A549 (cell line): ENCODE measurements around the gene MCM7. TPM values are rescaled to one million over a fixed set of nuclear protein-coding genes. Genes with fewer than 3 reads are reported as not detected.

Source experiments
- ATAC-seq, 2 experiments: fragments of 200-7000 bp in 1 of 2; fragments of >200 bp in 1 of 2; cut with Nextera tagmentation in 1 of 2; cut with Tn5 transposase in 1 of 2; 3 replicates each; pipeline versions ENCODE4 v1.8.0 to v1.9.1; 2018 to 2020; ENCODE audit warnings: mild to moderate bottlenecking in 1 of 2, moderate library complexity in 1 of 2
- CTCF ChIA-PET: fragments of 300-600 bp; sonication (Branson Sonifier 250); formaldehyde crosslinking; extraction: SDS; loops from one replicate; lab custom pipeline; 2021; ENCODE audit warnings: antibody characterized with exemption, inconsistent platforms; lab: Yijun Ruan, JAX
- POLR2A ChIA-PET: fragments of 350-600 bp; formaldehyde crosslinking; extraction: SDS; loops from one replicate; lab custom pipeline; 2021; ENCODE audit warnings: antibody characterized with exemption, inconsistent platforms; lab: Yijun Ruan, JAX
- DNase-seq, 2 experiments: peaks; one replicate each; pipeline versions ENCODE4 v3.0.0 to v3.0.0-alpha.2; 2011 to 2016; ENCODE audit warnings: low read depth in 1 of 2, low spot score in 1 of 2
- FAIRE-seq: peaks from 2 replicates; lab custom pipeline; 2011; peaks lifted over from hg19 to GRCh38; lab: Jason Lieb, UNC
- H3K27ac ChIP-seq, 2 experiments: fragments of >200 bp; sonication (Bioruptor Twin); formaldehyde crosslinking; 3 replicates each; pipeline ENCODE4 v1.5.1; 2016 to 2017
- H3K4me1 ChIP-seq: fragments of >200 bp; sonication (Bioruptor Twin); formaldehyde crosslinking; 3 replicates; pipeline ENCODE4 v1.6.1; 2016
- H3K4me2 ChIP-seq: fragments of >200 bp; sonication (Bioruptor Twin); formaldehyde crosslinking; 3 replicates; pipeline ENCODE4 v1.6.1; 2016
- H3K4me3 ChIP-seq: fragments of >200 bp; sonication (Bioruptor Twin); formaldehyde crosslinking; 3 replicates; pipeline ENCODE4 v1.5.1; 2016
- H3K9me3 ChIP-seq: fragments of >200 bp; sonication (Bioruptor Twin); formaldehyde crosslinking; 3 replicates; pipeline ENCODE4 v1.6.1; 2016
- BCL3 ChIP-seq: fragments of >200 bp; sonication (Bioruptor Twin); formaldehyde crosslinking; IDR thresholded peaks from 3 replicates; pipeline ENCODE4 v1.6.1; 2016
- CEBPB ChIP-seq, 2 experiments: fragments of >200 bp in 1 of 2; sonication (Bioruptor Twin) in 1 of 2; formaldehyde crosslinking in 1 of 2; IDR thresholded peaks; 2 replicates each; pipeline ENCODE4 v1.6.1; 2012 to 2016
- EHF ChIP-seq: fragments of 250-450 bp; sonication (Bioruptor Pico); IDR thresholded peaks from 2 replicates; pipeline ENCODE4 v1.5.0; 2020; ENCODE audit warnings: mild to moderate bottlenecking
- EHMT2 ChIP-seq: fragments of 200-600 bp; sonication (generic); IDR thresholded peaks from 2 replicates; pipeline ENCODE4 v1.6.1; 2016; ENCODE audit warnings: antibody characterized with exemption, low read depth, mild to moderate bottlenecking, moderate library complexity
- ELK1 ChIP-seq: fragments of 150-350 bp; IDR thresholded peaks from 2 replicates; pipeline ENCODE4 v1.6.1; 2014; ENCODE audit warnings: low read depth, mild to moderate bottlenecking, low read length
- EP300 ChIP-seq, 2 experiments: fragments of >200 bp; sonication (Bioruptor Twin); formaldehyde crosslinking; IDR thresholded peaks; 2 replicates in 1 of 2; 3 replicates in 1 of 2; pipeline ENCODE4 v1.6.1; 2016 to 2017
- GATA3 ChIP-seq: IDR thresholded peaks from 2 replicates; pipeline ENCODE4 v1.6.1; 2012; ENCODE audit warnings: borderline replicate concordance
- HES2 ChIP-seq: fragments of >200 bp; sonication (Bioruptor Twin); formaldehyde crosslinking; IDR thresholded peaks from 2 replicates; pipeline ENCODE4 v1.6.1; 2016
- HMGXB4 ChIP-seq: fragments of 250-450 bp; sonication (Bioruptor Pico); IDR thresholded peaks from 2 replicates; pipeline ENCODE4 v1.5.0; 2021; ENCODE audit warnings: mild to moderate bottlenecking, moderate library complexity, borderline replicate concordance
- JUN ChIP-seq, 2 experiments: fragments of >200 bp; sonication (Bioruptor Twin); formaldehyde crosslinking; IDR thresholded peaks; 2 replicates in 1 of 2; 3 replicates in 1 of 2; pipeline ENCODE4 v1.6.1; 2016 to 2017
- KDM1A ChIP-seq: fragments of 200-600 bp; sonication (generic); IDR thresholded peaks from 2 replicates; pipeline ENCODE4 v1.6.1; 2016; ENCODE audit warnings: low read depth, mild to moderate bottlenecking
- NR3C1 ChIP-seq: fragments of >200 bp; sonication (Bioruptor Twin); formaldehyde crosslinking; IDR thresholded peaks from 3 replicates; pipeline ENCODE4 v1.6.1; 2017
- PHF8 ChIP-seq: fragments of 200-600 bp; sonication (generic); IDR thresholded peaks from 2 replicates; pipeline ENCODE4 v1.6.1; 2016; ENCODE audit warnings: low read depth, mild to moderate bottlenecking, antibody characterized with exemption, moderate library complexity, borderline replicate concordance
- RNF2 ChIP-seq: fragments of 200-600 bp; sonication (generic); IDR thresholded peaks from 2 replicates; pipeline ENCODE4 v1.6.1; 2016; ENCODE audit warnings: low read depth, mild to moderate bottlenecking, antibody characterized with exemption, moderate library complexity, borderline replicate concordance
- ZC3H11A ChIP-seq: fragments of 450-650 bp; IDR thresholded peaks from 2 replicates; pipeline ENCODE4 v1.6.1; 2014; ENCODE audit warnings: antibody characterized with exemption, mild to moderate bottlenecking
- ZNF302 ChIP-seq: fragments of 250-450 bp; sonication (Bioruptor Pico); IDR thresholded peaks from 2 replicates; pipeline ENCODE4 v1.9.0; 2021; ENCODE audit warnings: inconsistent platforms, mild to moderate bottlenecking, moderate library complexity
- WGBS: methylation state at CpG from one replicate; pipeline ENCODE4 v1.1.6; 2017; ENCODE audit errors: missing lambda C conversion rate; 5-methylcytosine and 5-hydroxymethylcytosine counted together
- polyA plus RNA-seq, 4 experiments: library from polyadenylated mRNA; depleted of rRNA in 3 of 4; stranded (reverse); fragments of >200 nt; fragmentation: RNase III in 1 of 4; extraction: RNeasy Plus Mini Kit Qiagen cat#74134 plus additional on column Dnase treatment in 1 of 4; gene quantifications; 2 replicates in 3 of 4; 3 replicates in 1 of 4; pipeline ENCODE4 v1.2.3, GENCODE V29; 2011 to 2017

The MCM7 gene
- polyA plus RNA-seq, 2 of the 4 experiments (the other 2 are of a cell fraction) = 145 to 287 TPM

DNA sequence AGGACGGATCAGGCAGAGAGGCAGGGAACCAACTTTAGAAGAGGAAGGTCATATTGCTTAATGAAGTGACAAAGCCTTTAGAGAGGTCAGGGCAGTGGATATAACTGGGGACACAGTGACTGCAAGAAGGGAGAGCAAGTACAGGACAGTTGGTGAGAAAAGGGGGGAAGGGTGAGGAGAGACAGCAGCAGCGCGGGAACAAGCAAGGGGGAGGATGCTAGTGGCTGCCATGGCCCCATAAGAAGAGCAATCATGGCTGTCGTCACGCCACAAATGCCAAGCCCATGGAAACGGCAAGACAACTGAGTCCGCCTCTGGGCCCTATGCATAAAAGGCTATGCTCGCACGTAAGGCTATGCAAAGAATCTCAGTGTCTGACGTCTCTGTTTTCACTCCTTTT, 28.7 kb downstream of the MCM7 start (continued):
- TF ChIP-seq KDM1A = no peak
- no peak for TF ChIP-seq ELK1
- no peak for TF ChIP-seq PHF8
- no peak for TF ChIP-seq ZC3H11A
- no peak for TF ChIP-seq BCL3
- TF ChIP-seq GATA3 = no peak

DNA sequence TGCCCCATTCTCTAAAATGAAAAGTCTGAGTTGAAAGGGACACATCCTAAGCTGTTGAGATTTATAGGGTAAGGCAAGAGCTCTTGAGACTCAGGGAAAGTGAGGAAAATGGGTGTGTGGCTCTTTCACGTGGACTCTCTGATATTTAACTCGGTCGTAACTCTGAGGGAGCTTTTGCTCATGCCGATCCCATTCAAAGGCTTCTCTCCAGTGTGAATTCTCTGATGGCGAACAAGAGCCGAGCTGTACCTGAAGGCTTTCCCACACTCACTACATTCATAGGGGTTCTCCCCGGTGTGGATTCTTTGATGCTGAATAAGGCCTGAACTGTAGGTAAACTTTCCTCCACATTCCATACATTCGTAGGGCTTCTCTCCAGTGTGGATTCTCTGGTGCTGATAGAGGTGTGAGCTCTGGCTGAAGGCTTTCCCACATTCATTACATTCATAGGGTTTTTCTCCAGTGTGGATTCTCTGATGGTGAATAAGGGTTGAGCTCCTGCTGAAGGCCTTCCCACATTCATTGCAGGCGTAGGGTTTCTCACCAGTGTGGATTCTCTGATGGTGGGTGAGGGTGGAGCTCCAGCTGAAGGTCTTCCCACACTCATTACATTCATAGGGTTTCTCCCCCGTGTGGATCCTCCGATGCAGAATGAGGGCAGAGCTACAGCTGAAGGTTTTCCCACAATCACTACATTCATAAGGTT, 30.0 kb downstream of the MCM7 start:
- CTCF ChIA-PET = interaction anchor here (0.6 to 1.5 kb wide), 5 partner anchors 18 to 488 kb away, joined by 3 to 9 read pairs (median 3); no protein-coding TSS in a partner anchor
- 92% methylated on average over 11 of the region's 11 CpGs for WGBS
- H3K4me3 ChIP-seq = no peak overlapping the region

GRCh38 chr7:100069991-100070390, 31.2 kb downstream of the MCM7 start:
- CTCF ChIA-PET = interaction anchor here (0.6 to 1.5 kb wide), 5 partner anchors 17 to 855 kb away, joined by 3 to 9 read pairs (median 4); no protein-coding TSS in a partner anchor

More for the DNA sequence above, 30.0 kb downstream of the MCM7 start:
- no peak overlapping the region for H3K4me2 ChIP-seq
- POLR2A ChIA-PET = interaction anchor here (1.9 kb wide), 1 partner anchor 30 kb away, joined by 5 read pairs; the partner anchor contains the start of genes AP4M1 and MCM7
- no peak for ATAC-seq
- peak in 1 of 2 experiments; percentile 20; a peak in 1 of 5 replicates for TF ChIP-seq JUN (IDR thresholded peaks at IDR 0.05)
- TF ChIP-seq KDM1A = peak; percentile 87
- 0 out of 2 replicates have a peak, but pooled peaks have one; percentile 2 for TF ChIP-seq HES2
- no peak for TF ChIP-seq EP300 (IDR thresholded peaks at IDR 0.05)
- no peak; the same call in none of the 2 replicates for TF ChIP-seq GATA3
- TF ChIP-seq, all 56 proteins: peak for 3
- no peak overlapping the region for H3K27ac ChIP-seq
- no peaks in the 10 kb centered on the region for H3K4me1 ChIP-seq
- DNase-seq = peak in 1 of 2 experiments; percentile 51
- no peak for FAIRE-seq
- H3K9me3 ChIP-seq = peaks cover 96% of the 10 kb centered on the region

GRCh38 chr7:100066953-100067352, 34.2 kb downstream of the MCM7 start:
- no peak overlapping the region for H3K4me3 ChIP-seq
- FAIRE-seq (no peak), ATAC-seq (peak in 1 of 2 experiments; percentile 23; a peak in 1 of 6 replicates), DNase-seq (no peak)
- CTCF ChIA-PET = interaction anchor here (0.6 to 1.8 kb wide), 6 partner anchors 9 to 67 kb away, joined by 3 to 9 read pairs (median 4); no protein-coding TSS in a partner anchor
- H3K4me2 ChIP-seq = no peak overlapping the region
- H3K9me3 ChIP-seq = peaks cover 87% of the 10 kb centered on the region
- H3K4me1 ChIP-seq = no peaks in the 10 kb centered on the region
- no peak overlapping the region for H3K27ac ChIP-seq
- no peak for TF ChIP-seq HMGXB4
- no peak for TF ChIP-seq ZNF302
- no peak for TF ChIP-seq RNF2
- no peak for TF ChIP-seq EHMT2
- no peak for TF ChIP-seq HES2
- POLR2A ChIA-PET = interaction anchor here (1.4 kb wide), 1 partner anchor 17 kb away, joined by 3 read pairs; the partner anchor contains the start of gene ZSCAN21
- over 99% methylated on average over 7 of the region's 7 CpGs for WGBS

More at GRCh38 chr7:100069991-100070390, 31.2 kb downstream of the MCM7 start:
- WGBS = 97% methylated on average over 5 of the region's 5 CpGs
- Histone ChIP-seq H3K4me1 (no peaks in the 10 kb centered on the region), H3K9me3 (peaks cover 96% of the 10 kb centered on the region), H3K4me3 (no peak overlapping the region), H3K4me2 (no peak overlapping the region), H3K27ac (no peak overlapping the region)
- POLR2A ChIA-PET = no interaction called here
- TF ChIP-seq KDM1A (no peak), NR3C1 (no peak), CEBPB (IDR thresholded peaks at IDR 0.05) (no peak), EHF (CRISPR knock-in tag) (no peak)
- ATAC-seq = no peak
- DNase-seq = no peak
- no peak for FAIRE-seq
